Amniotic stem cell (primary cell): ENCODE measurements around the gene SLAIN1.
"Not testable (repeated sequence)": the region's sequence is repeated elsewhere in the genome, so short reads cannot be mapped to it uniquely, and the experiment has no call there.

Experiments used
- DNase-seq: peaks from one replicate; lab custom pipeline; 2025; lab: John Stamatoyannopoulos, UW

Gene SLAIN1

DNA sequence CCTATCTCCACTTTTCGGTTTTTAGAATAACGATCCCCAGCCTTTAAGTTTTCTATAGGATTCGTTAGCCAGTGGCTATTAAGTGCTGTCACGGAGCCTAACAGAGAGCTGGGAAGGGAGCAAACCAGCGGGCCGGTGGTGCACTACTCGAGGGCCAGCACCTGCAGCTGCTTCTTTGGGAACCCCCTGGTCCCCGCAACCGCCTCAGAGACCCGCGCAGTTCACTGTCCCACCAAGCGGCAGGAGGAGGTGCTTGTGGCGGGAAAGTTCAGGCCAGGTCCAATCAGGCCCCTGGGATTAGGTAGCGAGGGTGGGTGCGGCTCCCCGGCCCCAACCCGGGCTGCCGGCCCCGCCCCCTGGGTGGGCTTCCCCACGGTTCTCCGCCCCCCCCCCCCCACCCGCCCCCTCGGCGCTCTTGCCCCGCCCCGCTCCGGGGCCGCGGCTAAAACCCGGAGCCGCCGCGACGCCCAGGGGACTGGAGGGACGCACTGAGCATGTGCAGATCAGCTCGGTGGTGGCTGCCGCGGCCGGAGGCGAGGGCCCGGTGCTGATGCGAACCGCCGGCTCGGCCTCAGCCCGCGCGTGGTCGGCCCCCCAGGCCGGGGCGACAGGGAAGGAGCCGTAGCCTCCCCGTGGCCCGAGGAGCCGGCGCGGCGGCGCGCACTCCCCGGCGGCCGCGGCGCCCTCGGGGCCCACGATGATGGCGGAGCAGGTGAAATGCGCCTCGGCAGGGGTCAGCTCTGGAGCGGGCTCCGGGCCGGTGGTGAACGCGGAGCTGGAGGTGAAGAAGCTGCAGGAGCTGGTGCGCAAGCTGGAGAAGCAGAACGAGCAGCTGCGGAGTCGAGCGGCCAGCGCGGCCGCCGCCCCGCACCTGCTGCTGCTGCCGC lies at the start of gene SLAIN1:
Gene SLAIN1 (plus strand): TSS at position 471 of the 887 bp plus-strand sequence. CDS start 227 bp downstream, at position 698.
- DNase-seq = no peak

DNA sequence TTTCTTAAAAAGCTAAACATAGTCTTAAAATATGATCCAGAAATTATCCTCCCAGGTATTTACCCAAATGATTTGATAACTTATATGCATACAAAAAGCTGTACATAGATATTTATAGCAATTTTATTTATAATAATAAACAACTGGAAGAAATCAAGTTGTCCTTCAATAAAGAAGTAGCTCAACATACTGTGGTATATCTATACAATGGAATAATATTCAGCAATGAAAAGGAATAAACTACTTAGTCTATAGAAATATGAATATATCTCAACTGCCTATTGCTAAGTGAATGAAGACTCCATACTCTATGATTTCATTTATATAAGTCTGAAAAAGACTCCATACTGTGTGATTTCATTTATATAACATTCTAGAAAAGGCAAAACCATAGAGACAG lies 47.1 kb upstream of the SLAIN1 start:
- DNase-seq = no peak

DNA sequence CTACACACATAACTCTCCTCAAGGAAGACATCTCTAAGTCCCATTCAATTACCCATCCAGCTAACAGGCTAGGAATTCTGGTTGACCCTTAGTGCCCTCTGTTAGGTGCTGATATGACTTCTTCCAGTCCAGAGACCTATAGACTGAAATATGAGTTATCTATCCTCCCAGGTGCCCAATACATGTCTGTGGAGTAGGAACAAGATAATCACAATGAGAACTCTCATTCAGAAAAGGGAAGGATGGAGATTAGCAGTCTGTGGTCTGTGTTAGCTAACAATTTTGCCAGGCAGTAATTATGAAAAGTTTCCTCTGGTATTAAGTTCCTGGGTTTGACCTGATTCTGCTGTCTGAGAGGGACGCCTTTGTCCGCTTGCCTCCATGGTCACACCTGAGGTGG lies 44.2 kb upstream of the SLAIN1 start:
- no peak for DNase-seq

DNA sequence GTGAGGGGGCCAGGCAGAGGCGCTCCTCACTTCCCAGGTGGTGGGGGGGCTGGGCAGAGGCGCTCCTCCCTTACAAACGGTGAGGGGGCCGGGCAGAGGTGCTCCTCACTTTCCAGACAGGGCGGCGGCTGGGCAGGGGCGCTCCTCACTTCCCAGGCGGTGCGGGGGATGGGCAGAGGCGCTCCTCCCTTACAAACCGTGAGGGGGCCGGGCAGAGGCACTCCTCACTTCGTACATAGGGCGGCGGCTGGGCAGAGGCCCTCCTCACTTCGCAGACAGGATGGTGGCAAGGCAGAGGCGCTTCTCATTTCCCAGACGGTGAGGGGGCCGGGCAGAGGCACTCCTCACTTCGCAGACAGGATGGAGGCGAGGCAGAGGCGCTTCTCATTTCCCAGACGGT lies 37.5 kb upstream of the SLAIN1 start:
- DNase-seq = not testable (repeated sequence)

DNA sequence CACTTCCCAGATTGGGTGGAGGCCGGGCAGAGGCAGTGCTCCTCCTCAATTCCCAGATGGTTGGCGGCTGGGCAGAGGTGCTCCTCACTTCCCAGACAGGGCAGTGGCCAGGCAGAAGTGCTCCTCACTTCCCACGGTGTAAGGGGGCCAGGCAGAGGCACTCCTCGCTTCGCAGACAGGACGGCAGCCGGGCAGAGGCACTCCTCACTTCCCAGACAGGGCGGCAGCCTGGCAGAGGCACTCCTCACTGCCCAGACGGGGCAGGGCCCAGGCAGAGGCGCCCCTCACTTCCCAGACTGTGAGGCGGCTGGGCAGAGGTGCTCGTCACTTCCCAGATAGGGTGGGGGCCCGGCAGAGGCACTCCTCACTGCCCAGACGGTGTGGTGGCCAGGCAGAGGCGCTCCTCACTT lies 36.6 kb upstream of the SLAIN1 start:
- DNase-seq = no peak

DNA sequence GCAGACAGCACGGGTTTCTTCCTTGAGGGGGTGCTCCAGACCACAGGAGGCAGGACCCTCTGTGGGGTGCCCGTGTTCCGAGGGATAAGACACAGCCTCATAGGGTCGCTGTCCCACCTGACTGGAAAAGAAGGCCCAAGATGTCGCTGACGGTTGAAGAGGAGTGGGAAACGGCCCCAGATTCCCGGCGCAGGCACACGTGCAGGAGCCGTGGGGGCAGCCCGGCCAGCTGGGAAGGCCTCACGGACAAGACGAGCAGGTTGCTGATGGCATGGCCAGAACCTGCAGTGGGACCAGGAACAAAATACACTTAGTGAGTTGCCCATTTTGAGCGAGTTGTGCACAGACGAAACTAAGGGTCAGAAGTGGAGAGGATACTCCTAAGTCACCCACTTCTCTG lies 35.2 kb upstream of the SLAIN1 start:
- DNase-seq = not testable (repeated sequence)

DNA sequence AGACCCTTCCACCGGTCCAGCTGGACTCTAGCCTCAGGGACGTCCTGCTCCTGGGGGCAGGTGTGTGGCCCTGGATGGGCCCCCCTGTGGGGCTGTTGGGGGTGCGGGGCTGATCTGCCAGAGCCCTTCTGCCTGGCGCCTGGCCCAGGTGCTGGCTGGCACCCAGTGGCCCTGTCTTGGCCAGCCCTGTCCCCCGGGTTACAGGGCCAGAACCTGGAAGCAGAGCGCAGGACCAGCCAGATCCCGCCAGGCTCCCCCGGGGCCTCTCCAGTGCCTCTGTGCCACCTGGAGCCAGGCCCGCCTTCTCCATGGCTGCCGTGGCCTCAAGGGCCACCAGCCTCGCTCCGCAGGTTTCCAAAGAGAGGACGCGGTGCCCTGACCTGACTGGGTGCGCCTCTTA lies 34.7 kb upstream of the SLAIN1 start:
- DNase-seq = not testable (repeated sequence)

DNA sequence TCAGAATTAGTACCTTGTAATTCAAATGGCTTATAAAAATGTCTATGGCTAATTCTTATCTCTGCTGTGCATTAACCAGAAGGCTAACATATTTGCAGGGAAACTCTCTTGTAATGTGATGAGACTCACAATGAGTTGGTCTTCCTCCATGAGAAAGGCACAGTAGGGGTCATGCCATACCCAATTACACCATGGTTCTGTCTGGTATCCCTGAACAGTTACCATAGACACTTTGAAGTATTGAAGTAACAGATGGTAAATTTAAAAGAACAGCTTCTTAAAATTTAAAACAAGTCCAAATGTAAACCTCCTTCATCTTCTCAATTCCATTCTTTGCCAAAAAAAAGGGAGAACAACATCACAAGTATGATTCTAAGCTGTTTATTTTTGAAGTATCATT lies 22.6 kb upstream of the SLAIN1 start:
- no peak for DNase-seq

DNA sequence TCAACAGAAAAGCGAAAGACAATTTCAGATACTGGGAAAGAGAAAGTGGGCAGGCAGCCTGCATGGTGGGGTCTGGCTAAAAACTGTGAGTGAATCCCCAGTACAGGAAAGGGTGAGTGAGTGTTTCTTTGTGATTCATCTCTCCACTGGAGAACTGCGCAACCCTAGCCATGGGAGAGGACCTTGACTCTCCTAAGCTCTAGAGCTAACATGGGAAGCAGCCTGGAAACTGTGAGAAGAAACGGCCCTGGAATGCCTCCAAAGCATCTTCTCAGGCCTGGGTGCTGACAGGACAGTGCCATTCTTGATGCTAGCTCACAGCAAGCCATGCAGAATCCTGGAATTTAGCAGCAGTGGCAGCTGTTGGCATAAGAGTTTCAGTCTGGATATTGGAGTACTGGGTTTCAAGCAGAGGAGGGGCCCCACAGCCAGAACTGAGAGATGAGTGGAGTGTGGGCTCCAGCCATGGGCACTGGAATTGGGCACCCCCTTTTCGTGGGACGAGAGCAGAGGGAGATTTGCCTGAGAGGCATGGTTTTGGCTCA lies 18.7 kb upstream of the SLAIN1 start:
- DNase-seq = no peak

DNA sequence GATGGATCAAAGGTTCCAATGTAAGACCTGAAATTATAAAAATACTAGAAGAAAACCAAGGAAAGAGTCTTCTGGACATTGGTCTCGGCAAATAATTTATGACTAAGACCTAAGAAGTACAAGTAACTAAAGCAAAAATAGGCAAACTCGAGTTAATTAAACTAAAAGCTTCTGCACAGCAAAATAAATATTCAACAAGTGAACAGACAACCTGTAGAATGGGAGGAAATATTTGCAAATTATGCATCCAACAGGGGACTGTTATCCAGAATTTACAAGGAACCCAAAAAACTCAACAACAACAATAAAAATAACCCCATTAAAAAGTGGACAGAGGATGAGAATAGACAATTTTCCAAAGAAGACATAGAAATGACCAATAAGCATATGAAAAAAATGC lies 9.7 kb upstream of the SLAIN1 start:
- DNase-seq = no peak

DNA sequence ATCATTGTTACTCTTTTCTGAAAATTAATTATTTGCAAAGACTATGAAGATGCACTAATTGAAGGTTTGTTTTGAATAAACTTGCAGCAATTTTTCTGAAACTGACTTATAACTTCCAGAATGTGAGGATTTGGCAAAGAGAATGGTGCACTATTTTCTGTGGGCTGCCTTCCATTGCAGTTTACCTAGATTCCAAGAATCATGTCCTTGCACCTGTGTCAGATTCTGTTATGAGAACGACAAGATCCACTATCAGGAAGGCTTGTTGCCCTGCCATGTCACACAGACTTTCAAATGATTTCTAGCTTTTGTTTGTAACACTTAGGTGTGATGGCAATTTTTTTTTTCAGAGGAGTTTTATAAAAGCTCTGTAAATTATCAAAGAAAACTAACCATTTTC lies 5.6 kb upstream of the SLAIN1 start:
- DNase-seq = no peak

DNA sequence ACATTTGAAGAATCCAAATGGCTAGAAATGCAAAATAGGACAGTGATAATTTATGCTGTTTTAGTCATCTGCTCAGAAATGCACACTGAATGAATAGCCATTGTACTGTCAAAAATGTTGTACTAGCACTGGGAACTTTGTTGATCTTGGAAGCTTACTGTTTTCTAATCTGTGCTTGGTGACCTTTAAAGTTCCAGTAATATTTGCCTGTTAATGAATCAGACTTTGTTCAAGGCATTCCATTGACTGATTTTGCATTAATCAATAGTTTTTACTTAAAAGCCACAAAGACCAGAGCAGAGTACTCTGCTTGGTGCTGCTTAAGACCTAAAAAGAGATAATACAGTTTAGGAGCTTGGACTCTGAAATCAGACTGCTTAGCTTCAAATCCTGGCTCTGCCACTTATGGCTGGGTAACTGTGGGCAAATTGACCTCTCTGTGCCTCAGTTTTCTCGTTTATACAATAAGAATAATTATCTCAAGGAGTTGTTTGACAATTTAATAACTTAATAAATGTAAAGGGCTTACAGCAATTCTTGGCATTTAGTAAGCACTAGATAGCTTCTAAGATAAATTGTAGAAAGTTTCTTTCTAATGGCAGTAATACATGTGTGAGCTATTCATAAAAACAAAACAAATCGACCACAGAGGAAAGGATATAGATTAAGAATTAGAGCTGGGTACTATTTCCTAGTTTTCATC lies 4.6 kb upstream of the SLAIN1 start:
- no peak for DNase-seq

DNA sequence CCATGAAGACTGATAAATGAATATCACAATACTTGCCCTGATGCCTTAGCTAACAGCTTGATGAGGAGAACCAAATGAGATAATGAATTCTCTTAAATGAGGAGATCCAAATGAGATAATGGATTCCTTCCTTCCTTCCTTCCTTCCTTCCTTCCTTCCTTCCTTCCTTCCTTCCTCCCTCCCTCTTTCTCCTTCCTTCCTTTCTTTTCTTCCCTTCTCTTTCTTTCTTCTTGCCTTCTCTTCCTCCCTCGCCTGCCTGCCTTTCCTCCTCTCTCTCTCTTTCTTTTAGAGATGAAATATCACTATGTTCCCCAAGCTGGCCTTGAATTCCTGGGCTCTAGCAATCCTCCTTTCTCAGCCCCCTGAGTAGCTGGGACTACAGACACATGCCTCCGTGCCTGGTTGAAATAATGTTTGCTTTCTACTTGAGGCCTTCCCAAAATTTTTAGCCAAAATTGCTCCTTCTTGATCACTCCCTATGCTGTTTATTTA lies 4.0 kb upstream of the SLAIN1 start:
- DNase-seq = no peak

DNA sequence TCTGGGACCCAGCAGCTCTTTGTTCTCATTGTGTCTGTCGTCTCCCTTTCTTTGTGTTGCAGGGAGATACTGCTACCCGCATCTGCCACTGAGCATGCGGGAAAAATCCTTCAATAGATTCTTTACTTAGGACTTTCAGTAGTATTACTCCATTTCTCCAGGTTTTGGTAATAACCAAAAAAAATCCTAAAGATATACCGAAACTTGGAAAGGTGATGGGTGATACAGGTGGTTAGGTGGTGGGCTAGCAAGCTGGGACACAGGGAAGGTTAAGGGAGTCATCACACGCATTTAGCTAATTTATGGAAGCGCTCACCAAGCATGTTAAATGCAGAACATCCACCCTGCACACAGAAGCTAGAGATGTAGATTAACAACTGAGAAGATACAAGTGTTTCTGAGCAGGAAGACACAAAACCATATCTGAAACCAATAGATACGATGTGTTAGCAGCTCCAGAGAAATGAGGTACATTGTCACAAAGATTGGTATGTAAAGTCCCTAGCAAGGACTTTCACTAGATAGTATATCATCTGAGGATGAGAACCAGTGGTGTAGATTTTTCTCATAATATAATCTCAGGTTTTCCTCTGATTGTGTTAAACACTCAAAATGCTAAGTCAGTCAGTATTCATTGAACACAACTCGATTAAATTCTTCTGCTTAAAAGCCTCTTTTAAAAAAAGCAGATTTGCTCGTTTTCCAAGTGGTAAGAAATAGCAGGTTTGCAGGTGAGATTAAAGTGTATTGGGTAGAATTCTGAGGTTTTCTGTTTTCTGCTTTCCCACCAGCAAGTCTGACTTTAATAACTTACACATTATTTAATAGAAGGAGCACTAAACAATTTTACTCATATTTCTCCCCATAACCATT lies 1.2 kb upstream of the SLAIN1 start:
- no peak for DNase-seq

DNA sequence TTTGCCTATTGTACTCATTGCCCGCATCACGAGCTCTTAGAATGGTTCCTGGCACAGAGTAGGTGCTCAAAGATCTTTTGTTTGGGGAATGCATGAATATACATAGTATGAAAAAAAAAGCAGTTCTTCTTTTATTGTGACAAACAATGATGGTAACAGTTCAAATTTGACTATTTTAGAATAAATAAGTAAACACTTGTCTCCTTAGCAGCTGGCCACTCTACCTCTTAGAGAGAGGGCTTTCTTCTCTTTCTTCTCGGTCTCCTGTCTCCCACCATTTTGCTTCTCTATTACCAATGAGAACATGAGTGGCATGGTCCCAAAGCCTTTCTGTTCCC lies 639 bp upstream of the SLAIN1 start:
- DNase-seq = no peak

DNA sequence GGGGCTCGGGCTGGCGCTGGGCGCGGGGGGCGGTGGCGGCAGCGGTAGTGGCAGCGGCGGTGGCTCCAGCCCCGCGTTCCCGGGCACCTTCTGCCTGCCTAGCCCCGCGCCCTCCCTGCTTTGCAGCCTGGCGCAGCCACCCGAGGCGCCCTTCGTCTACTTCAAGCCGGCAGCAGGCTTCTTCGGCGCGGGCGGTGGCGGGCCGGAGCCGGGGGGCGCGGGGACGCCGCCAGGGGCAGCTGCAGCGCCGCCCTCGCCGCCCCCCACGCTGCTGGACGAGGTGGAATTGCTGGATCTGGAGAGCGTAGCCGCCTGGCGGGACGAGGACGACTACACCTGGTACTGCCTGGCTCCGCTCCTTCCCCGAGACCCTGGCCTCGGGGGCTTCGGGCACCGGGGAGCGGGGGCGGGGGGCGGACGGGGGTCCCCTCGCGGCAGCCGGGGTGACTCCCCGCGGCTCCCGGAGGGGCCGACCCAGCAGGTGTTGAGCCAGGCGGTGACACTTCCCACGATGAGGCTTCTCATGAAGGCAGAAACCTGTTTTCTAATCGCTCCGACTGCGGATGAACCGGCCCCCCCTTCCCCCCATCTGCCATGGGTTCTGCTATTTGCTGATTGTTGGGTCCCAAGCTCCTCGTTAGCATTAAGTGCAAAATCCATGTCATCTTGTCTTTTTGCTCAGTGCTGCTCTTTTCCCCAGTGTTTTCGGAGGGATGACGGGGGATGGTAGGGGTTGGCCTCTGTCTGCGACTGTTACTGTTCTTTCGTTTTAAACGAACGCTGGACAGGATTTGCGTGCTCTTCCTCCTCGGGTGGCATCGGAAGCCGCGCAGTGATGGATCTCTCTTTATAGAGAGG lies 943 bp downstream of the SLAIN1 start:
- DNase-seq = no peak

DNA sequence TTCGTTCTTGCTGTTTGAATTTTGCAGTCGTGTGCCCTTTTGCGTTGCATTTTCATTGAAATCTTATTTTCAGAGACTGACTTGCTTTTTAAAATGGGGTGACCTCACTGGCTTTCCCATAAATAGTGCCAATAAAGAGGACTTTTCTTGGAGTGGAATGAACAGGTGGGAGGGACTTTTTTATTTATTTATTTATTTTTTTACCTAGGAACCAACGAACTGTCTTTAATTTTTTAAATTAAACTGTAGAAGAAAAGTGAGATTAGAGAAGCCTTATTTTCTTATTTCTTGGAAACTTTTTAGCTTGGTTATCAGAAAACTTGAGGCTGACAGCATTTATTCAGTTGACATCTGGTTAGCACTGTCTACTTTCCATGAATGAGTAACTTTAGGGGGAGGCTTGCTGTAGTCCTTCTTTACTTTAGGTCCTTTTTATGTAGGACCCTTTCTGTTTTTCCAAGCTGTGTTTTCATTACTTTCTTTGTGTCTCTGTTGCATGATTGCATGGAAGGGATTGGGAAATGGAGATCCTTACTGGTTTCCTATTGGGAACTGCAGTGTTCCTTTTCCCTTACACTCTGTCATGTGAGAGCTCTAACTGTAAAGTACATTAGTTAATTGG lies 1.7 kb downstream of the SLAIN1 start:
- DNase-seq = no peak

DNA sequence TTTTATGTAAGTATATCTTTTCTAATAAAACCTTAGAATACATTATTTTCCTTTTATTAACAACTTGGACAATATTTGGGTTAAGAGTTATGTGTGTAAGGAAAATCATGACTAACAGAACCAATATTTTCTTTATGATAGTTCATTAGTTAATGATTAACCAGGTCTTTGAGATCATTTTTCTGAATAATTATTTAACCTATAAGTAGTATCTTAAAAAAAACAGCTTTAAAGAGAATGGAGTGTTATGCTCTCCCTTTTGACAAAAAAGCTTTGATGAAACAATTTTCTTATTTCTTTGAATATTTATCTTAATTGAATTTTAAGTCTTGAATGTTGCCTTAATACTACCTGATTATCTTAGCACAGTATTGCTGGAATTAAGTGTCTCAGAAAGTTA lies 3.8 kb downstream of the SLAIN1 start:
- DNase-seq = no peak

DNA sequence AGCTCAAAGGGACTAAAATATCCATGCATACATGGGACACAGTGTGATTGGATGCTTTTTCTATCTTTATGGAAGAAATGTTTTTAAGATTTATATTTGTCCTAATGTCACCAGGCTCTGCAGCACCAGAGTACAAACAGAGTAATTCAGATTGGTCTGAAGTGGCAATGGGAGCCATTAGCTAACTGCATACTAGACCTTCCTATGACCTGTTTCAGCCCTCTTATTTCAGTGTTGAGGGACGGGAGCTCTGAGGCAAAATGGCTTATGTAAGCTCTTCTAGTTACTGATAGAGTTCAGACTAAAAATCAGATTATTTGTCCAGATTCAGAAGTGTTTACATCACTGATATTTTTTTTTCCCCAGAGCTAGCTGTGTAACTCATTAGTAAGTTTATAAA lies 4.9 kb downstream of the SLAIN1 start:
- no peak for DNase-seq

DNA sequence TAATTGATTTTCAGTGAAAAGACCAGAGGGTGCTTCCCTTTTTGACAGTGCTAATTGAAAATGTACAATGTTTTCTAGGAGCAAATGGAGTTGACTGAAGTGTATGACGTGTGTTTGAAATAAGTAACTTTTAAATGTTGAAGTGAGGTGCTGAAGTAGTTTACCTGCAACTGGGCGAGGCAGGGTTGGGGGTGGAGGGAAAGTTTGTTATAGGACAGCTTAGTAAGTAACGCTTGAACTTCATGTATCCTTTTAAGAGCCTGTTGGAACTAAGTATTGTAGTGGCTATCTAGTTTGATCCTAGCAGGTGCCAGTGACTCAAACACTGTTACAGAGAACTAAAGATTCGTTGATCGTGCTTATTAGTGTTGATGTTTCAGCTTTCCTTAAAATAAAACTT lies 5.9 kb downstream of the SLAIN1 start:
- no peak for DNase-seq
